HEK293 (cell line): ENCODE results near the gene LAMTOR2.

Source experiments
- ZNF433 ChIP-seq: fragments of 450-650 bp; formaldehyde crosslinking; IDR thresholded peaks from 2 replicates; pipeline ENCODE4 v1.5.1; 2016; ENCODE audit warnings: missing biosample characterization, missing genetic modification characterization, low read depth
- ZSCAN30 ChIP-seq: fragments of 450-650 bp; IDR thresholded peaks from 2 replicates; pipeline ENCODE4 v1.5.1; 2018; ENCODE audit warnings: missing biosample characterization, mild to moderate bottlenecking, missing genetic modification characterization, moderate library complexity
- TF ChIP-seq, protein P1 (sequence below): fragments of 450-650 bp; formaldehyde crosslinking; IDR thresholded peaks from 2 replicates; pipeline ENCODE4 v1.5.0; 2017; ENCODE audit warnings: missing biosample characterization, missing genetic modification characterization, borderline replicate concordance
- TF ChIP-seq, protein P2 (sequence below): fragments of 450-650 bp; formaldehyde crosslinking; conservative IDR thresholded peaks from 2 replicates; pipeline ENCODE4 v1.5.1; 2016; ENCODE audit warnings: low read depth, missing biosample characterization, missing genetic modification characterization

DNA sequence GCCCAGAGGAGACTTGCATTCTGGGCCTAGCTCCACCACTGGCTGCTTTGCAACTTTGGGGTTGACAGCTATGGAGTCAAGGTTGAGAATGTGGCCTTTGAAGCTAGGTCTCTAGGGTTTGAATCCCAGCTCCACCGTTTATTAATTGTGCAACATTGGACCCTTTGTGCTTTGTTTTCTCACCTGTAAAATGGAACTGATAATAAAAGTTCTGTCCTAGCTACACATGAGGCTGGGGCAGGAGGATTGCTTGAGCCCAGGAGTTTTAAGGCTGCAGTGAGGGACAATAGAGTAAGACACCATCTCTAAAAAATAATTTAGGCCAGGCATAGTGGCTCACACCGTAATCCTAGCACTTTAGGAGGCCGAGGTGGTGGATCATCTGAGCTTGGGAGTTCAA lies 44.7 kb downstream of the LAMTOR2 start:
- TF ChIP-seq ZSCAN30, result no peak
- TF ChIP-seq, protein P1, sequence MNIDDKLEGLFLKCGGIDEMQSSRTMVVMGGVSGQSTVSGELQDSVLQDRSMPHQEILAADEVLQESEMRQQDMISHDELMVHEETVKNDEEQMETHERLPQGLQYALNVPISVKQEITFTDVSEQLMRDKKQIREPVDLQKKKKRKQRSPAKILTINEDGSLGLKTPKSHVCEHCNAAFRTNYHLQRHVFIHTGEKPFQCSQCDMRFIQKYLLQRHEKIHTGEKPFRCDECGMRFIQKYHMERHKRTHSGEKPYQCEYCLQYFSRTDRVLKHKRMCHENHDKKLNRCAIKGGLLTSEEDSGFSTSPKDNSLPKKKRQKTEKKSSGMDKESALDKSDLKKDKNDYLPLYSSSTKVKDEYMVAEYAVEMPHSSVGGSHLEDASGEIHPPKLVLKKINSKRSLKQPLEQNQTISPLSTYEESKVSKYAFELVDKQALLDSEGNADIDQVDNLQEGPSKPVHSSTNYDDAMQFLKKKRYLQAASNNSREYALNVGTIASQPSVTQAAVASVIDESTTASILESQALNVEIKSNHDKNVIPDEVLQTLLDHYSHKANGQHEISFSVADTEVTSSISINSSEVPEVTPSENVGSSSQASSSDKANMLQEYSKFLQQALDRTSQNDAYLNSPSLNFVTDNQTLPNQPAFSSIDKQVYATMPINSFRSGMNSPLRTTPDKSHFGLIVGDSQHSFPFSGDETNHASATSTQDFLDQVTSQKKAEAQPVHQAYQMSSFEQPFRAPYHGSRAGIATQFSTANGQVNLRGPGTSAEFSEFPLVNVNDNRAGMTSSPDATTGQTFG (tag by site-specific recombination), result no peak
- no peak for TF ChIP-seq ZNF433 (tag by site-specific recombination)
- TF ChIP-seq, protein P2, sequence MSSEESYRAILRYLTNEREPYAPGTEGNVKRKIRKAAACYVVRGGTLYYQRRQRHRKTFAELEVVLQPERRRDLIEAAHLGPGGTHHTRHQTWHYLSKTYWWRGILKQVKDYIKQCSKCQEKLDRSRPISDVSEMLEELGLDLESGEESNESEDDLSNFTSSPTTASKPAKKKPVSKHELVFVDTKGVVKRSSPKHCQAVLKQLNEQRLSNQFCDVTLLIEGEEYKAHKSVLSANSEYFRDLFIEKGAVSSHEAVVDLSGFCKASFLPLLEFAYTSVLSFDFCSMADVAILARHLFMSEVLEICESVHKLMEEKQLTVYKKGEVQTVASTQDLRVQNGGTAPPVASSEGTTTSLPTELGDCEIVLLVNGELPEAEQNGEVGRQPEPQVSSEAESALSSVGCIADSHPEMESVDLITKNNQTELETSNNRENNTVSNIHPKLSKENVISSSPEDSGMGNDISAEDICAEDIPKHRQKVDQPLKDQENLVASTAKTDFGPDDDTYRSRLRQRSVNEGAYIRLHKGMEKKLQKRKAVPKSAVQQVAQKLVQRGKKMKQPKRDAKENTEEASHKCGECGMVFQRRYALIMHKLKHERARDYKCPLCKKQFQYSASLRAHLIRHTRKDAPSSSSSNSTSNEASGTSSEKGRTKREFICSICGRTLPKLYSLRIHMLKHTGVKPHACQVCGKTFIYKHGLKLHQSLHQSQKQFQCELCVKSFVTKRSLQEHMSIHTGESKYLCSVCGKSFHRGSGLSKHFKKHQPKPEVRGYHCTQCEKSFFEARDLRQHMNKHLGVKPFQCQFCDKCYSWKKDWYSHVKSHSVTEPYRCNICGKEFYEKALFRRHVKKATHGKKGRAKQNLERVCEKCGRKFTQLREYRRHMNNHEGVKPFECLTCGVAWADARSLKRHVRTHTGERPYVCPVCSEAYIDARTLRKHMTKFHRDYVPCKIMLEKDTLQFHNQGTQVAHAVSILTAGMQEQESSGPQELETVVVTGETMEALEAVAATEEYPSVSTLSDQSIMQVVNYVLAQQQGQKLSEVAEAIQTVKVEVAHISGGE (tag by site-specific recombination), result no peak
